Renal cortex interstitium (tissue), 11 donors: ENCODE data around the gene PTCHD1. TPM values are rescaled to one million over a fixed set of nuclear protein-coding genes. Genes with fewer than 3 reads are reported as not detected.

Experiments used
- DNase-seq, 11 donors: peaks; one replicate each; pipeline ENCODE4 v3.0.0-alpha.2; 2013; ENCODE audit warnings: low read depth in 9 of 11, low spot score in 4 of 11; ENCODE audit errors: extremely low read depth in 1 of 11
- polyA plus RNA-seq, 3 donors: library from polyadenylated mRNA; unstranded; fragments of 120-200 nt; gene quantifications; one replicate each; pipeline ENCODE4 v1.2.1, GENCODE V29; 2013; ENCODE audit not compliant: insufficient read length in 3 of 3

PTCHD1 gene
- polyA plus RNA-seq, 3 donors = 0.47 to 0.82 (median 0.48) TPM

GRCh38 chrX:23341452-23341851, 6.8 kb downstream of the PTCHD1 start:
- DNase-seq = no peak

DNA sequence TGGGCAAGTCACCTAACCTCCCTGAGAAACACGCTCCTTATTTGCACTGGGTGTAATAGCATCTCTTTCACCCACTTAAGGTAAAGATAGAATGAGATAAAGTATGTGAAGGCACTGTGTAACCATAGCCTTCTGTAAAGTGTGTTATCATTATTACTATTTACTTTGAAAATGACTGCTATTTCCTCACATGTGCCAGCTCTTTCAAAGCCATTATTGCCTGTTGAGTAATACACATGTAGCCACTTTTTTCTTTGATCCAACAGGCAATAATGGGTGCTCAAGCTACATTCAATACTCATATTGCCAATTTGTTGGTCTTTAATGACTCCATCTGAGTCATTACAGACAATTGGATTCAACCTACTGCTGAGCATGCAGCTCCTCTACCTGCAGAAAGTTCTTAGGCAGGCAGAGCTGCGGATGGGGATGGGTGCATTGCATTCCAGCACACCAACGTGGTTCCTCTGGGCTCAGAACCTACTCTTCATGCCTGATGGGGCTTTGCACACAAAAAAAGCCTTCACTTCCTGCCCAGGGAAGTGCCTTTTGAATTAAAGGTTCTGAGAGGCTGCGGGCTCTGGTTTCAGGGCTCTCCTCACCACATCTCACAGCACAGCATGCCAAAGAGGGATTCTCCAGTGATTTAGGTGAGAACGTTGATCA, 9.7 kb downstream of the PTCHD1 start:
- DNase-seq = no peak

GRCh38 chrX:23344904-23345271, 10.2 kb downstream of the PTCHD1 start:
- no peak for DNase-seq

- no peak for DNase-seq
Measured at GRCh38 chrX:23356189-23356588, 21.5 kb downstream of the PTCHD1 start.

- no peak for DNase-seq
Measured at GRCh38 chrX:23364416-23364815, 29.8 kb downstream of the PTCHD1 start.

GRCh38 chrX:23365541-23365940, 30.9 kb downstream of the PTCHD1 start:
- no peak for DNase-seq

- DNase-seq = no peak
Measured at GRCh38 chrX:23366914-23367313, 32.3 kb downstream of the PTCHD1 start.

GRCh38 chrX:23369027-23369426, 34.4 kb downstream of the PTCHD1 start:
- DNase-seq = no peak

GRCh38 chrX:23372220-23372902, 37.7 kb downstream of the PTCHD1 start:
- no peak for DNase-seq

DNA sequence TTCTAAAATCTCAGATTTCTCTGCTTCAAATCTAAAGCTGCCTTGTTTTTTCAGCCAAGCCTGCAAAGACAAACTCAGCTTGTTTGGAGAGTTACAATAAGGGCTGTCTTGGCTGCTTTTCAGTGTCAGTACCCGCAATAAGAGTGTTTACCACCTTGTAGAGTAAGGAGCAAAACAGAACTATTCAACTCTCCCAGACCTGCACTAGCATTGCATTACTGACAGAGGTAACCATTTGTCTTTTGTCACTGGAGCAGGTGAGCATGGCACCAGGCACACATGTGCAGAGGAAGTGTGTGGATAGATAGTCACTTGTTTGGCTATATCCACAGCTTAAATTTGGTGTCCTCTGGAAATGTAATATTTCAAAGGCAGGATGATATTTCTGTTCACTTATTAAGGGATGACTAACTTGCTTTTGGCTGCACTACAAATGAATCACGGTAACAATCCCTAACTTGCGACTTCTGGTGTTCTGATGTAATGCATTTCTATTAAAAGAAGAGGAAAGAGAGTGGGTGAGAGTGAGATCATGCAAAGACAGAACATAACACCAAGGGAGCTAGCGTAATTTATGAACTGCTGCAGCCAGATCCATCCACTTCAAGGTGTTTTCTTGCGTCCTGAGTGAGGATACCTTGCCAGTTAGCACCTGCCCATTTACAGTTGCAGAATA, 38.6 kb downstream of the PTCHD1 start:
- no peak for DNase-seq

DNA sequence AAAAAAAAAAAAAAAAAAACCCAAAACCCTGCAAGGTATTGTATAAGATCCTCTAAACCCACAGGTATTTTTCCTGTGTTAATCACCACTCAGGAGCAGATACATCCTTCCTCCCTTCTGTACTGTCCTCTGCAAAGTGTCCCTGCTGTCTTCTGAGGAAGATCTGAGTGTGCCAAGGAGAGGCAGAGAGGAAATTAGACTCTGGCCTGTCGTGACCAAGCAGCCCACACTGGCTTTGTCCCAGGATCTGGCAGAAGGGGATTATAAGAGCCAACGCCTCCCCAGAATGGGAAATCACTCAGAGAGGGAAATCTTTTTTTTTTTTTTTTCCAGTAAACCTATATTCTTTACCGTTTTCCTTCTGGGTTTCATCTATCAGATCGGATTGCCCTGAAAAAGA, 39.6 kb downstream of the PTCHD1 start:
- DNase-seq = no peak

DNA sequence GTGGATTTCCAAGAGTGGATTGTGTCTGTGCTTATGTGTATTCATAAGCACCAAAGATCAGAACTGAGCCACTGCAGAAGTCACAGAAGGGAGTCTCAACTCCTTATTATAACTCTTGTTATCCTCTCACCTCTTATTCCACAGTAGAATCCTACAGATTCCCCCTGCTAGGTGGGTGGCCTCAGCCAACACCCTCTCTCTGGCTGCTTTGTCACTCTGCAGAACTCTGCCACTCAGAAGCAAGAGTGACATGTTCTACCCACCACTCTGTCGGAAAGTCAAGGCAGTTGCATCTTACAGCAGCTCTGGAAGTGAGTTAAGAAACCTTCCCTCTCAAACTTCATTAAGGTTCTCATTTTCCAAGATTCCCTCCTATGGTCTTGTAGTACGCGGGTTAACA, 41.9 kb downstream of the PTCHD1 start:
- no peak for DNase-seq

DNA sequence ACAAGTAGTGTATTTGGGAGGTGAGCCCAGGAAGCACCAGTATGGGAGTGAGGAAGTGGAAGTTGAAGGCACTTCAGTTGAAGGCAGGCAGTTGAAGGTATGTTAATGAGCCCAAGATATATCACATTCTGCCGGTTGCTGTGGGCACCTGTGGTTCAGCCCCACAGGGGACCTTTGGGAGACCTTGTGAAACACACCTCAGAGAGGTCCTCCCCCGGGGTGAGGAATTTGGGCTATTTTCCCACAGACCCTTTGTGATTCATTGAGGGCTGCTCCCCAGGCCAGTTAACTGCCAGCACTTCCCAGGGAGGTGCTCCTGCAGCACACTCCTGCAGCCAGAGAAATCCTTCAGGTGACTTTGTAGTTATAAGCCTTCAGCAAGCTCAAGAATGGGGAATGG, 45.9 kb downstream of the PTCHD1 start:
- DNase-seq = no peak

DNA sequence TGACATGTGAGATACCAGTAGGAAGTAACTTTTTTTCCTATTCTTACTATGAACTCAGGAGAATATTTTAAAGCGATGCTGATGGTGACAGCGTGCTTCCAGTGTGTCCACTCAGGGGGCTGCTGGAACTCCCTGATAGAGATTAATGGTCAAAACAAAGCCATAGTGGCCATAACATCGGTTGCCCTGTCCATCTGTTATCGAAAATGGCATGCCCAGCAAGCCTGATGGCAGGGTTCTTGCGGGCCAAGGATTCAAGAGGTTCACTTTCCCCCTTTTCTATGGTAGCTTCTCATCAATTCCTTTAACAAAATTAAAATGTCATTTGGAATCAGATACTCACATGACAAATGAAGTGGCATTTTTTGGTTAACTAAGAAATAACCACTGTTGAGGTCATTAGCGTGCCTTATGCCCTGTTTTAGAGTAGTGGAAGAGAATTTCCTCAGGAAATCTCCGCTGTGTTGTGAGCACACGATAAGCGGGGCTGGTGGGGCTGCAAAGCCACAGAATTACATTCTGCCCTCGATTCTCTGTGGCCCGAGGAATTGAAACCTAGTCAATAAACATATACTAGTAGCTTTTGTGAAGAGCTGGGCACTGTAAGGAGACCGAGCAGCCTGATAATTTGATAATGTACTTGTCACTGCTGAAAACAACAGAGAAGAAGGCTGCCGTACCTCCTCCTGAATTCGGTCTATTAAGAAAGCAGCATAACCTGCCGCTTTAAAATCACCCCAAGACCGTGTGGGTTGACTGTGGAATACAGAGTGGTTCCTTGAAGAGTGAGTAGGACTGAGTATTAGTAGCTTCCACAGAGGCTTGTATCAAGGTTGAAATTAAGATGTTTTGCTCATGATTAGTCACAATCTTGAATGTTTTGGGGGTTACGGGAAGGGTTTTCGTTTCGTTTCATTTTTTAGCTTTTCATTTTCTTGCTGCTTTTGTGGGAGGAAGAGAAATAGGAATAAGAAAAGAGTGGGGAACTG, 46.7 kb downstream of the PTCHD1 start:
- no peak for DNase-seq

DNA sequence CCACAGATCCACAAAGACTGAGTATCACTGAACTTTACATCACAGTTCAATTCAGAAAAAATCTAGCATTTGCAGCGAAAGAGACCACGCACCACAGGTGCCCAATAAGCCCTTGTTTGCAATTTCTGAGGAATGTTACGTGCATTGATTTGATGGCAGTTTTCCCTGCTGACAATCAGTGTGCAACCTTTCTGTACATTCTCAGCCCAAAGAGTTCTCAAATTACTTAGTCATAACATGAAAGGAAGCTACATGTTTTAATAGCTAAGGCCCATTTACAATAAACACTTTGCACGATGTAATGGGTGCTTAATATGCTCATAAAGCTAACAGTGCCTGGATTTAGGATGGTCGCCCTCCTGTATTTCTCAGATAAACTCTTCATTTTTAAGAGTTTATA, 47.9 kb downstream of the PTCHD1 start:
- no peak for DNase-seq

- DNase-seq = no peak
Measured at GRCh38 chrX:23383411-23383810, 48.8 kb downstream of the PTCHD1 start.

GRCh38 chrX:23385242-23385641, 50.6 kb downstream of the PTCHD1 start:
- DNase-seq = no peak

- no peak for DNase-seq
Measured at GRCh38 chrX:23386260-23386659, 51.6 kb downstream of the PTCHD1 start.

- no peak for DNase-seq
Measured at GRCh38 chrX:23386726-23387125, 52.1 kb downstream of the PTCHD1 start.
